ENCODE measurements around the gene CDCA7.
A peak's percentile ranks its signal among the peaks of the same experiment; 100 is the strongest.
"Not testable (repeated sequence)": the region's sequence is repeated elsewhere in the genome, so short reads cannot be mapped to it uniquely, and the experiment has no call there.

Gene CDCA7

DNA sequence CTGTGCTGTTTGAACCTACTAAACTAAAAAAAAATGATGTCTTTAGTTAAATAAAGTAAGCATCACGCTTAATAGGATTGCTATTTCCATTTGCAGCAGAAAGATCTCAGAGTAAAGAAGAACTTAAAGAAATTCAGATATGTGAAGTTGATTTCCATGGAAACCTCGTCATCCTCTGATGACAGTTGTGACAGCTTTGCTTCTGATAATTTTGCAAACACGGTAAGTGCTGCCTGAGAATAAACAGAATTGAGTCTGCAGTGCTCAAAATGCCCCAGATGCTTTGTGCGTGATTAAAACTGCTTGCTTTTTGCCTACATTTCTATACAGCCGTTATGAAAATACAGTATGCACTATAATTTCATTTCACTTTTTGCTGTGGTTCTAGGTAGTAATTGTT is 3.9 kb downstream of the CDCA7 start:
- DNase-seq (ENCODE audit: low read depth): no peak

DNA sequence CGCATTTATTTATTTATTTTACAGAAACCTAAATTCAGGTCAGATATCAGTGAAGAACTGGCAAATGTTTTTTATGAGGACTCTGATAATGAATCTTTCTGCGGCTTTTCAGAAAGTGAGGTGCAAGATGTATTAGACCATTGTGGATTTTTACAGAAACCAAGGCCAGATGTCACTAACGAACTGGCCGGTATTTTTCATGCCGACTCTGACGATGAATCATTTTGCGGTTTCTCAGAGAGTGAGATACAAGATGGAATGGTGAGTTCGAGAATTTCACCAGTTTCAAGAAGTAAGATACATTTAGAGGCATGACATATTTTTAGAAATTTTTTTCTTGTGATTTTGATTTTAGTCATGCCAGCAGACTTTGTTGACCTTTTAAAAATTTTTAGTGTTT is 4.6 kb downstream of the CDCA7 start:
- DNase-seq (ENCODE audit: low read depth): peak; percentile 21

DNA sequence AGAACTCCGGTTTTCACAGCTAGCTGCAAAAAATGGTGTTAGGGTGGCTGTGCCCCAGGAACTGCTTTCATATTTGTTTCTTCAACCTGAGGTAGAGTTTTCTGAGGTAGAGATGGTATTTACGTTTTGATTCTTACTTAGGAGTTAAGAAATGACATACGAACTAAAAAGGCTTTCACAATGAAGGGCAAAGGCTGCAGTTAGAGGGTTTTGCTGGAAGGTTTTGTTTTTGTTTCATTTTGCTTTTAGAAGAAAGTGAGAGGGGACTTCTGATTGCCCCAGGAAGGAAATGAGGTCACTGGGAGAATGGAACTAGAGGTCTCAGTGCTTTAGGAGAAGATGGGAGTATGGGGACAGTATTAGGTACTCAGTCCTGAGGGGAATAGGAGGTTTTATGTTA is 15.5 kb downstream of the CDCA7 start:
- no peak for DNase-seq (ENCODE audit: low read depth)

DNA sequence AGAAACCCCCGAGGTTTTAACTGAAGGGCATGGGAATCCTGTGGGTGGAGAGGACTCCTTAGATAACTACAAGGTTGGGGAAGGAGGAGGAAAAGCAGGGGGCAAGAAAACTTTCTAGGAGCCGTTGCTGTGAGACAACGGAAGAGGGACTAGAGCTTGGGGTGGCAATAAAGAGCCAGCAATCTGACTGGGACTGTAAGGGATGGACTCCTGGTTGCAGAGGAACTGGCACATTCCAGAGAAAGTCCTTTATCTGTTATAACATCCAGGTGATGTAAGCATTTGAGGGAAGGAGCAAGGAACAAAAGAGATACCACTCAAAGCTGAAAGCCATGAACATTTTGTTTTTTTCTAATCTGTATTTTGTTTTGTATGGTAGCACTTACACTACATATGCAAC is 16.4 kb downstream of the CDCA7 start:
- DNase-seq (ENCODE audit: low read depth): no peak

DNA sequence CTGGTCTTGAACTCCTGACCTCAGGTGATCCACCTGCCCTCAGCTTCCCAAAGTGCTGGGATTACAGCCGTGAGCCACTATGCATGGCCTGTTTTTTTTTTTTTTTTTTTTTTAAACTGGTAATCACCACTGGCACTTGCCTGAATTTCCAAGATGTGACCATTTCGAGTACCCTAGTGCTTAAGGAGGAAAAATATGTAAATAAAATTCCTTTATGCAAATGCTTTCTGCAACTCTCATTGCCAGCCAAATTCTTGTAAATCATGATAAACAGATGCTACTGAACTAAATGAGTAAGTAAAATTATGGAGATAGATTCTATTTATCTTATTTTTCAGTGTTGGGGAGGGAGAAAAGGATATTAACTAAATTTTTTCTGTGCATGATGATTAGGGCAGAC is 18.6 kb downstream of the CDCA7 start:
- DNase-seq (ENCODE audit: low read depth): no peak

DNA sequence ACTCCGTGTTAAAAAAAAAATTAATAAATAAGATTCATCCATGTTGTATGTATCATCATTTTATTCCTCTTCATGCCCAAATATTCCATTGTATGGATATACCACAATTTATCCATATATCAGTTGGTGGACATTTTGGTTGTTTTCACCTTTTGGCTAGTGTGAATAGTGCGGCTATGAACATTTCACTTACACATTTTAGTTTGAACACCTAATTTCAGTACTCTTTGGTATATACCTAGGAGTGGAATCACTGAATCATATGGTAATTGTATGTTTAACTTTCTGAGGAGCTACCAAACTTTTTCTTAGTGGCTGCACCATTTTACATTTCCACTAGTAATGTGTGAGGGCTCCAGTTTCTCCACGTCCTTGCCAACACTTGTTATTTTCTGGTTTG is 20.0 kb downstream of the CDCA7 start:
- no peak for DNase-seq (ENCODE audit: low read depth)

DNA sequence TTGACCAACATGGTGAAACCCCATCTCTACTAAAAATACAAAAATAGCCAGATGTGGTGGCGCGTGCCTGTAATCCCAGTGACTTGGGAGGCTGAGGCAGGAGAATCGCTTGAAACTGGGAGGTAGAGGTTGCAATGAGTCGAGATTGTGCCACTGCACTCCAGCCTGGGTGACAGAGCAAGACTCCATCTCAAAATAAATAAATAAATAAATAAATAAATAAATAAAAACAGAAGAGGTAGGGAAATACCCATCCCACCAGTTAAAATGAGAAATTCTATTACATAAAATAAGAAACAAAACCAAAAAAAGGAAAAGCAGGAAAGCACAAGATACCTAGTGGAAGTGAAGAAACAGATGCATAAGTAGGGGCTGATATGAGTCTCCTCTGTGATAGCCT is 30.9 kb downstream of the CDCA7 start:
- not testable (repeated sequence) for DNase-seq (ENCODE audit: low read depth)

DNA sequence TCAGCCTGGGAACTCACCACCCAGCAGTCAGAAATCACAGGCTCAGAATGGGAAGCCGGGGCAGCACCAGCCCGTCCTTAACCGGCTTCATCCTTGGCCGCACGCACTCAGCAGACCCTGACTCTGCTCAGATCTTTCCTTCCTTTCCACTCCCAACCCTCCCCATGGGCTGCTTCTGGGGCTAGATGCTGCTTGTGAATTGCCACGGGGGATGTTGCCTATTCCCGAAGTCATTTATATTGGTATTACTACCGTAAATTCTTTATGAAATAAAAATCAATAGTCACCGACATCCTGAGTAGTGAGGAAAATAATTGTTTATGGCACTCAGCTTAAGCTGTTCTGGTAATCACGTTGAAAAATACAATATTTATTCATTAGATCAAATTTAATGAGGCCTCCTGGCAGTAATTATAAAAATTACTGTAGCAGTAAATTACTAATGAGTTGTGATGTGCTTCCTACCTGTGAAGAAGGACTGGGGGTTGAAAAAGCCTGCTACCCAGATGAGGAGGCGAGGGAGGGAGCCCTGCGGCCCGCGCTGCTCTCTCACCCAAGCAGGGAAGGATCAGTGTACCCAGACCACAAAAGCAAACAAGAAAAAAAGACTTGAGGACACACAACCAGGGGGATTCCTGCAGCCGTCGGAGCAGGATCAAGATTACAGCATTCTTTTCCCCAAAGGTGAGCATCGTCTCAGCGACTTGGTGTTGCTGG is 31.5 kb downstream of the CDCA7 start:
- no peak for DNase-seq (ENCODE audit: low read depth)

DNA sequence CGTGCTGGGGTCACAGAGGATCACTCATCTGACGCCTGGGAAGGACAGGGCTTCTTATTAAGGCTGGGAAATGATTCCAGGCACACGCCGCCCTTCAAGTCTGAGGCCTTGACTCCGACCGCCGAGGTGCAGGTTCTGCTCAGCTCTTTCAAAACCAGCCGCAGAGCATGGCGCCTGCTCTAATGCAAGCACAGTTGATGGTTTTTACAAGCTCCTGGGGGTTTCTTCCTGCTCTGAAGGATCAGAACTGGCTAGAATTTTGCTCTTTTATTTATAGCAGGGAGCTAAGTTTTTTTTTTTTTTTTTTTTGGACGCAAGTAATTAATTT is 32.0 kb downstream of the CDCA7 start:
- DNase-seq (ENCODE audit: low read depth): no peak

DNA sequence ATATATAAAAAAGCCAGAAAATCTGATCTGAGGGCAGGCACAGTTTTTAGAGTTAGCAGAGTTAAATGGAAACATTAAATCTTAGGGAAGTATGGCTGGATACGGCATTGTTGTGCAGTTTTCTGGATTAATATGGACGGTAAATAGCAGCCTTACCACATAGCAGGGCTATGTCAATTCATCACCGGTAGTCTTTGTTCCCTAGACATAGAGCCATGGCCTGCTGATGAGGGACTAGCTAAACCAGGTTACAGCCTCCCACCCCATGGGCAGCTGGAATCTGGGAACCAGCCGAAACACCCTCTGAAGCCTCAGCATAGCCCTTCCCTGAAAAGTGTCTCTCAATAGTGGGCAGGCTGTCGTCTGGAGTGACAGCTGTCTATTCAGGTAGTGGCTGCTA is 32.4 kb downstream of the CDCA7 start:
- DNase-seq (ENCODE audit: low read depth): no peak

DNA sequence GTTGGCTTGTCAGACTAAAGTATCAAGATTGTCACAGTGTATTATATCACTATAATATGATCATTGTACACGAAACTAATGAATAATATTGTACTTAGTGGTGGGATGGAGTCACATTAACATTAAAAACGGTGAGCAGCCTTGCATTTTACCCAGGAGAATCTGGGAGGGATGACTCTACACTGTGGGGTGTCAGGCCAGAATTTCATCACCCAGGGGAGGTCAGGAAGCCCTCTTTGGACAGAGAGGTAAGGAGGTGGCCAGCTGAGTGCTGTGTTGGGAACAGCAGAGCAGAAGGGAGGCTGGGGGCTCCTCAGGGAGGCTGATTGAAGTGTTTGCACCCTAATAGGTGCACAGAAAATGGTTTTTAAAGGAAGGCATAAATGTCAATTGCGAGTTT is 33.0 kb downstream of the CDCA7 start:
- no peak for DNase-seq (ENCODE audit: low read depth)

DNA sequence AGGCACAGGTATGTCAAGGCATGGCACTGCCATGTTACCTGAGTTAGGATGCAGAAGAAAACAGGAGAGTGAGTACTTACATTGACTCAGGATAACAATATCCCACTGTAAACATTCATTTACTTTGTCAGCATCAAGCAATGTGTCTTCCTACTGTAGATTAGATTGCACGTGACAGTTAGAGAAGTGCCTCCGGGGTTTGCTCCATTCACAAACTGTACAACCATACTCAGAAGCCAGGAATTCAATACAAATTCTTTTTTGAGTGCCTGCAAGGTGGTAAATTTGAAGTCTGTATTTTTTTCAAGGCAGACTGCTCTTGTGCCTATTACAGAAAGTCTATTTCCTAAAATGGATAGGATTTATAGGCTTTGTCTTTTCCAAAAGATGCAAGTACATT is 34.1 kb downstream of the CDCA7 start:
- DNase-seq (ENCODE audit: low read depth): no peak

DNA sequence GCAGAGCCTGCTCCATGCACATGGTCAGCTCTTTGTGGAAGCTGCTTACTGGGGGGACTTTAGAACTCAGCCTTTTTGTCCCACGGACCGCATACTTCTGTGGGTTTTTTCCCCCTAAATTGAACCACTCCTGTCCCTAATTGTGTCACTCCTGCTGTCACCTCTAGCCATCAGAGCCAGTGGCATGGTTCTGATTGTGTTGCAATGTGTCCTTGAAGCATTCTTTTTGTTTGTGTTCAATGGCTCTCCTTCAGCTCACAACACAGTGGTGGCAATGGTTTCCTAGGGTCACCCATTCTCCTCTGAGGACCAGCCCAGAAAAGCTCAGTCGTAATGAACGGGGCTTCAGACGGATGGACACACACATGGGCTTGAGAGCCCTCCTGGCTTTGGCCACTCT is 35.4 kb downstream of the CDCA7 start:
- DNase-seq (ENCODE audit: low read depth): no peak

DNA sequence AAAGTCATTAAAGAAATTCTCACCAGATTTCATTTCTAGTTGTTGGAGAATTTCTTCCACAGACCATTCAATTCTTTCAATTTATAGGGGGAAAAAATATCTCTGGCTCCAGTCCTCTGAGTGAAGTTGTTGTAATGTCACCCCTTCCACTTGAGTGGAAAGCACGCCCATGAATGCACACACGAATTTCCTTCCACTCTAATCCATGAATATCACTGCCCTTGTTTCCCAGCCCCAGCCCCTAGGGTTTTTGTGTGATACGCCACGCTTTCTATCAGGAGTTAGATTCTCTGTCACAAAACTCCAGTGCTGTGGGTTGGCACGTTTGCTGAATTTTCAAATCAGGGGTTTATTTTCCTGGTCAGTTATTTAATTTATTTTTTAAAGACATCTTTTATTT is 38.1 kb downstream of the CDCA7 start:
- DNase-seq (ENCODE audit: low read depth): no peak

DNA sequence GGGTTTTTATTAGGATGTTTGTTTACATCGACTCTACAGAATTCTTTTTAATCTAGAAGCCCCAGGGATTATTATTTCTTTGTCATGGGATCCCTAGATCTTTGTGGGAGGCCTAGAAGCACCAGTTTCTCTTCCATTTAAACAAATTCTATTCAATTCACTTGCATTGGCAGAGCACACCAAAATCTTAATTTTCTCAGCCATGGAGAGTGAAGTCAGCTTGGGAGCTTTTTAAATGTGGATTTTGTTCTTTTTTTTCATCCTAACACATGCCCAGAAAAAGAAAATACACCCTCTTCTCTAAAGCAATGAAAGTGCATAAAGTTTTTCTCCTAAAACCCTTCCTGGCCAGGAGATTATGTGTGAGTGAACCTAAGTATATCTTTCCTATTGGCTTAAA is 38.5 kb downstream of the CDCA7 start:
- DNase-seq (ENCODE audit: low read depth): no peak

DNA sequence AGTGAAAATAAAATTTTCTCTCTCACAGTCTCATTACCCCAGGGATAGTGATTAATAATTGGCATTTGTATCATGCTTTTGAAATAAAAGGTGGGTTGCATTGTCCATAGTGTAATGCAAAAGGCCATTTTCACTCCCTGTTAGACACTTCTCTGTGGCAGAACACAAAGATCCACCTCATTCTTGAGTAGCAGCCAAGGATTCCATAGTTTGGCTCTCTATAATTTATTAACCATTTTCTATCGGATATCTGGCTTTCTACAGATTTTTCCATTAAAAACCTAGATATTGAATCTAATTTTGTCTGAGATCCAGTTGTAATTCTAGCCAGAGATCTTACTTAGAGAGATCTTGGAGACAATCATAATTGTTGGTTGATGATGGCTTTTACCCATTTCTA is 39.0 kb downstream of the CDCA7 start:
- no peak for DNase-seq (ENCODE audit: low read depth)

DNA sequence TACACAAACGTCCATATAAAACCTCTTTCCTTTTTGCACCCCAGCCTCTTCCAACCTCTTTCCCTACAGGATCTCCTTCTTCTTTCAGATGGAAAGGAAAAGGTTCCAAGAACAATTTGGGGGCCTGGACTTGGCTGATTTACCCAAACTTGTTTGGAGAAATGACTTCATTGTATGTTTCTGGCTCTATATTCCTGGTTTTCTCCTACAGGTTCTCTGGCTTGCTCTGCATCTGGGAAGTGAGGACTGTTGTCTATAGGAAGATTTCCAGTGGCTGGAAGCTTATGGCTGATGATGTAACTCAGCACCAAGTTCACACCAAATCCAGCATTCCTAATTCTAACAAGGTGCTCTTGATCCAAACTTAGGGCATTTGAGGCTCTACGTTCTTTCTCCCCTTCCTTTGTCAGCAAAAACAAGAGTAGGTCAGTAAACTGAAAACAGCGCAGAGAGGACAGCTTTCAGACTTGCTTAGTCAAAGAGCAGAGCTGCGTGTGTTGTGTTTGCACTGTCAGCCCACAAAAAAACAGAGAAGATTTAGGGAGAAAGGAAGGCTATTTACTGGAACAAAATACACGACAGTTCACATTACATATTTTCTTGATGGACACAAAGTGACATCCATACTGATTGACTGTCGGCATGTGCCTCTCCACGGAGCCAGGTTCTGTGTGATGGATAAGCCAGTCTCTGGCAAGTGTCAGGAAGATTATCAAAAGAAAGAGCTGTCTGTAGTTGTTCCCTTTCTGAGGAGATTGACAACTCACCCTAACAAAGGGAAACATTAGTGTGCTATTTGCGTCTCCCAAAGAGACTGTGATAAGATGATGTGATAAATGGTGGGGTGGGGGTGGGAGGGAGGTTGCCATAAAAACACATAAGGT is 39.7 kb downstream of the CDCA7 start:
- DNase-seq (ENCODE audit: low read depth): no peak

DNA sequence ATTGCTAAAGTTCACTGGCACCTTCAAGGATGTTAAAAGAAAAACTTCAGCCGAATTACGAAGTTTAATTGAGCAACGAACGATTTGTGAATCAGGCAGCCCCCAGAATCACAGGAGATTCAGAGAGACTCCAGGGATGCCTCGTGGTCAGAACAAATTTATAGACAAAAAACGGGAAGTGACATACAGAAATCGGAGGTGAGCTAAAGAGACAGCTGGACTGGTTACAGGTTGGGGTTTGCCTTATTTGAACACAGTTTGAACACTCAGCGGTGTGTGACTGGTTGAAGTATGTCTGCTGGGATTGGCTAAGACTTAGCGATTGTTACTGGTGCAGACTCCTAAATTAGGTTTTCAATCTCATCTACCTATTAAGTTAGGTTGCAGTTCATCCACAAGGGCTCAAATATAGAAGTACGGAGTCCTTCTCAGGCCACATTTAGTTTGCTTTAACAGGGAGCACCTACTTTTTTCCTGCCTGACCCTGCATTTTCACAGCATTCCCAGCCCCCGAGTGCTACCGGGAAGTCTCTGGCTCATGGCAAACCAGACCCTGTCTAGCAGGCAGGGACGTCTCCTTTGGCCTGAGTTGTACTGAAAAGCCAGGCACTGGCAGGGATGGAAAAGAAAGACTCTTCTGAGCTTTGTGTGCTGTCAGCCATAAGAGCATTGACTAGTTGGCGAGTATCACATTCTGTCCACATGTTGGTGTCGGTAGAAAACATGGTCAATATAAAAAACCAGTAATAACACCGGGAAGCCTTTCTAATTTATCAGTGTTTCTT is 41.1 kb downstream of the CDCA7 start:
- no peak for DNase-seq (ENCODE audit: low read depth)

DNA sequence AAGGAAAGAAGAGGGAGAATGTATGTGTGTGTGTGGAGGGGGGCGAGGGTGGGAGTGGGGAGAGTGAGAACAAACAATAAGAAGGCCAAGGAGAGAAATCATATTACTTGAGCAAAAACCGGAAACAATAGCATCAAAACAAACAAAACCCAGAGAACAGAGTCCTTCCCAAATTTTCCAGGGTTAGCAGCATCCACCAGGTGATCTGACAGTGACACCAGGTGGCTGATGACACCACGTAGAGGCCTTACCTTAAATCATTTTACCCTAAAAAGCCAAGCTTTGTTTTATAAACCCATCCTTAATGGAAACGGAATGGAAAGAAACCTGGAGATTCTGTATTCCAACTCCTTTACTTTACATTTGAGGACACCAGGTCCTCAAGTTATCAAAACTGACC is 42.9 kb downstream of the CDCA7 start:
- no peak for DNase-seq (ENCODE audit: low read depth)

DNA sequence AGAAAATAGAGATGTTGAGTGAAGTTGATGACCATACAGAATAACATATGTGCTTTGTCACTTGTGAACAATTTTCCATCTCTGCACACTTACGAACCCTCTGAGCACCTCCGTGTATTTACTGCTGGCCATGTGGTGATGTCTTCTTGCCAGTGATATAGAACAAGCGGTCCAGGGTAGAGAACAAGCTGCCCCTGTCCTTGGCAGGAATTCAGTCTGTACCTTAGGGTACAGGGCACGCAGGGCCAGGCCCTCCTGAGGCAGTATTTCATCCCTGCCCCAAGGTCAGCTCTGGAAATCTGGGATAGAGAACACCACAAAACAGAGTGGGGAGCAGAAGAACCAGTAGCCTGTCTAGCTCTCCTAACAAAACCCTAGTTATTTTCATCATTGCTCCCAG is 44.6 kb downstream of the CDCA7 start:
- no peak for DNase-seq (ENCODE audit: low read depth)

DNA sequence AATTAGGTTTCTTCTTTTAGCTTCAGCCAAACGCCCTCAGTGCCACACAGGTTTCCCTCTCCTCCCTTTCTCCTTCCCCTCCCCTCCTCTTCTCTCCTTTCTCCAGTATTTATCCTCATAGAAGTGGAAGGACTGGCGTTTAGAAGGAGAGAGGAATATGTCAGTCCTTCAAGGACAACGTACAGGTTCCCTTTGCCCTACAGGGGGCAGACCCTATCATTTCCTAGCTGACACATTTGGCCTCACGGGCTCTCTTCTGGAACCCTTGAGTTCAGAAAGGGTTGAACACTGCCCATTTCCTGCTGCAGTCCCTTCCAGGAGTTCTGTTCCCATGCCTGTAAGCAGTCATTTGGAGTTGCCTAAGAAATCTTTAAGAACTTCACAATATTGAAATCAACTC is 46.1 kb downstream of the CDCA7 start:
- no peak for DNase-seq (ENCODE audit: low read depth)

DNA sequence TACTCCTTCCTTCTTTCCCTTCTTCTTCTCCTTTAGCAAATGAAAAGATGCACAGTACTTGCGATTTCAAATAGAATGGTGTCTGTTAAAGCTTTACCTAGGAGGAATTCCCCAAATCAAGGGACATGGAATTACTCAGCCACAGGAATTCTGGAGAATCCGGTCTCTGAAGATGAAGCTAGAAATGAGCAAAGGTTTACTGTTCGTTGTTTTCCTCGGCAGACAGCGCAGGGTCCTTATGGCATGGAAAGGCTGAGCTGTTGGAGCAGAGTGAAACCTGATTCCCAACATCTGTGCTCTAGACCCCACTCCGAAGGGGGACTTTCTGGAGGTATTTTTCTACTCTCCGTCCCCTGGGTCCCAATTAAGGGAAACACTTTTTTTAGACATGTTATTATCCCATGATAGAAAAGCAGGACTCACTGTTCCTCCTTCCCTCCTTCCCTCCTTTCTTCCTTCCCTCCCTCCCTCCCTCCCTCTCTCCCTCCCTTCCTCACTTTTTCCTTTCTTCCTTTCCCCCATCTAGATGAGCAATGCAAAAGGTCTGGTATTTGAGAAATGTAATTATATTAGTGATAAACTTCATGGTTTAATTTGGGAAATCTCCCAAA is 47.1 kb downstream of the CDCA7 start:
- no peak for DNase-seq (ENCODE audit: low read depth)
